CD4-positive, alpha-beta T cell treated with Interleukin-6 for 4 hours (primary cell): ENCODE measurements around the gene ABCG8.
"Not testable (repeated sequence)": the region's sequence is repeated elsewhere in the genome, so short reads cannot be mapped to it uniquely, and the experiment has no call there.

Source experiments
- DNase-seq: peaks from one replicate; pipeline ENCODE4 v3.0.0-alpha.2; 2020; ENCODE audit warnings: mixed read lengths

The ABCG8 gene

GRCh38 chr2:43874776-43875451, 36.1 kb downstream of the ABCG8 start:
- no peak for DNase-seq

GRCh38 chr2:43877782-43878464, 39.2 kb downstream of the ABCG8 start:
- peak; percentile 58 for DNase-seq

DNA sequence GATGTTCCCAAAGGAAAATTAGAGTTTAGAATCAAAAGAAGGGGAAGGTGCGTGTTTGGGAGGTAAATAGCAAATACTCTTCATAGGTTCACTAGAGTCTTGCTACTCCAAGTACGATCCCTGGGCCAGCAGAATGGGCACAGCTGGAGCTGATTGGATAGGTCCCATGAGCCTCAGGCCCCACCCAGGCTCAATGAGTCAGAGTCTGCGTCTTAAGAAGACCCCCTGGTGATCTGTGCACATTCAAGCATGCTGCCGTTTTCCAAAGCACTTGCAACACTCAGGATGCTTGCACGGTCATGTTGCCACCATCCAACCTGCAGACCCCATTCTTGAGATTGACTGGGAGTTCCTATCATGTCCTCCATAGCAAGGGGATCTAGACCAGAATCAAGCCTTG, 40.5 kb downstream of the ABCG8 start:
- no peak for DNase-seq

- no peak for DNase-seq
Observed at GRCh38 chr2:43880471-43880870, 41.7 kb downstream of the ABCG8 start.

GRCh38 chr2:43880952-43881351, 42.2 kb downstream of the ABCG8 start:
- DNase-seq, result no peak

GRCh38 chr2:43882312-43882711, 43.5 kb downstream of the ABCG8 start:
- DNase-seq, result no peak

DNA sequence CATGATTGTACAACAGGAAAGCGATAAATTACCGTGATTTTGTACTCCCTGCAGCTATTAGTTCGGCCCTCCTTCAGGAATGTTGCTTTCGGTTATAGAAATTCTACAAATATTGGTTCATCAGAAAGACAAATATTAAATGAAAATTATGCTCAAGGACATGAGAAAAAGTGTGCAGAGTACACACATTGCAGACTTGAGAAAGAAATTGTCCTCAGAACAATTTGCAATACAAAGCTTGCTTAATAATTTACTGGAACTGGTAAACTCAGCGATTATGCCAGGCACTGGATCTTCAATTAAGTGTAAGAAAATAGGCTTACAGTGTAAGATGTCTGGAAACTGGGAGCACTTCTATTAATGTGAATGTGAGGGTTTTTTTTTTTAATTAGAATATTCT, 45.9 kb downstream of the ABCG8 start:
- DNase-seq, result no peak

GRCh38 chr2:43885132-43885632, 46.4 kb downstream of the ABCG8 start:
- DNase-seq, result no peak

- DNase-seq, result no peak
Observed at GRCh38 chr2:43887176-43887575, 48.4 kb downstream of the ABCG8 start.

DNA sequence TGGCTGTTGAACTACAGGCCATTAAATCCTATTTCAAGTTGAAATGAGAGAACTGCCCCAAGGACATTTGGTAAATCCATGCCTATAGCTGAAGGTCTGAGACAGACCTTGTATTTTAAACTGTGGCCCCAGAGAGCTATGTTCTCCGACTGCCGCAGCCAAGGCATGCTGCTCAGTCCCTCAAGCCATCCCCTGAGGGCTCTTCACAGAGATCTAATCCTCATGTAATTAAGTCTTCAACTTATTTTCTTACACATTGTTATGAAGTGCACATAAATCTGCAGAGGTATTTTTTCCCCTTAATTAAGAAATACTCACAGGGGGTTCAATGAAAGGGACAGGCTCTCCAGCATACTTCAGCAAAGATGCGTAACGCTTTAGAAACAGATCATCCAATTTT, 50.6 kb downstream of the ABCG8 start:
- DNase-seq, result no peak

DNA sequence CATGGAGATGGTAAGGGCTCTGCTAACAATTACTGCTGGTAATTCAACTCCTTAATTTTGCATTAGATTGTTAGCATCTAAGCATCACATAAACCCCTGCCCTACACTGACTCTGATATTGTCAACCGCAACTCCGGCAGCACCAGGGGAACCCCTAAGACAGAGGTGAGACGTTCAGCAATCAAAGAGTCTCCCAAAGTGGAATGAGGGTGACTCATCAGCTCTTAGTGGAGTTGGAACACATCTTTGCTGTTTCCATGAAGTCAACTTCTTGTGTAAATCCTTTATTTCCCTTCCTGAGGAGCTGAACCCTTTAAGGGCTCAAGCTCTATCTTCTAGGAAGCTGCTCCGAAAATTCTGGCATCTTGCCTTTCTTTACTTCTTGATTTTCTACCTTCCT, 52.1 kb downstream of the ABCG8 start:
- DNase-seq, result no peak

- no peak for DNase-seq
Observed at GRCh38 chr2:43894743-43895142, 56.0 kb downstream of the ABCG8 start.

DNA sequence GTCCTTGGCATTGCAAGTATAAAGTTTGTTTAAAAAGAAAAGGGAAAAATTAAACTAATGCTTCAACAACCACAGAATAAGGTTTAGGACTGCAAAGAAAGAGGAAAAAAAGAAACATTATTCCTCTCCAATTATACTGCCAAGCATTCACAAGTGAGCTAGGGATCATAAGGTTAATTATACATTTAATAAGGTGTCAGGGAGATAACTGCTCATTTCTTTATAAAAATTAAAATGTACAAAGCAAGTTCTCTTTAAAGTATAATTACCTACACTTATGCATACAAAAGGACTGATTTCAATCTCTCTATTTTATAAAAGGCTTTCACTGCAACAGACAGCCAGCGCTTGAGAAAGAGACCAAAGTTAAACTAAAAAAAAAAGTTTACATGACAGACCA, 58.1 kb downstream of the ABCG8 start:
- DNase-seq, result no peak

DNA sequence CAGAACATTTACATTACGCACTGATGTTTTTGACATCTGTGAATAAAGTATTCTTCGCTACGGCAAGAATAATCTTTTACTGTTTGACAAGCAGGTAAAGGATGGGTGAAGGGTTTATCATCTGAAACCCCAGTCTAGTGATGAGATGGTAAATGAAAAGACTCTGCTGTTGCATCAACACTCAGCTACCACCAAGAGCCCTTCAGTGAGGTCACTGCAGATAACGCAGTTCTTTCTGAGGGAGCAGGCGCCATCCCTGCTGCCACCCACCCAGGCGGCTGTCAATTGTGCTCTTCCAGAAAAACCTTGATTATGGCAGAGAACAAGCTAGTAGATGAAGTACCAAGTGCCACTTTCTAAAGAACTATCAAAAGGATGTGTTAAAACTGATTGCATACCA, 58.7 kb downstream of the ABCG8 start:
- DNase-seq, result no peak

DNA sequence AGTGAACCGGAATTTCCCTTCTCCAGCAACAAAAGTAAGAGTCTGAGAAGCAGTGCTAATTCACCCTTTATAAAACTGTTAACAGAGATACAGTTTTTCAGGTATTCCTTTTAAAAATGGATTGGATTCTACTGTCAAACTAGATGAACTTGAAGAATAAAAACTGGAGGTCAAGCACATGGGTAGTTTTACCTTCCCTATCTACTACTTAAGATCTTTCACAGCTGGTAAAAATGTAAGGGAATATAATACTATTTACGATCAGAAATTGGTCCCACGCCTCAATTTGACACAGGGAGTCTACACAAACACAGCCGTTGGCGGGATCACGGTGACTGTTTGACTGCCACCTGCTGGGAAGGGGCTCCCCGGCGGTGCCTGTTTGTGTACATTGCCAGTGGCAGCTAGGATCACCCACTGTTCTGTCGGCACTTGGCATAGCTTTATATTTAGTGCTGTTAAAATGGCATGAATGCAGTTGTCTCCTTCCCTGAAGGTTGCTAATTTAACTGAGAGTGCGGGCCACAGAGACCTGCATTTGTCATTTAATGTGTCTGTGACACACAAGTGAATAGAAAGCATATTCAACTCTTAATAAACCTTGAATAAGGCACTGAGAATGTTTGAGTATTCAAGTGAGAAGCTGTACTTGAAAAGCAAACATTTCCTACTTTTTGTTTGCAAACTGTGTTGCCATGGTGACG, 59.5 kb downstream of the ABCG8 start:
- DNase-seq, result no peak

- DNase-seq, result no peak
Observed at GRCh38 chr2:43898838-43899346, 60.1 kb downstream of the ABCG8 start.

GRCh38 chr2:43899589-43899988, 60.8 kb downstream of the ABCG8 start:
- no peak for DNase-seq

DNA sequence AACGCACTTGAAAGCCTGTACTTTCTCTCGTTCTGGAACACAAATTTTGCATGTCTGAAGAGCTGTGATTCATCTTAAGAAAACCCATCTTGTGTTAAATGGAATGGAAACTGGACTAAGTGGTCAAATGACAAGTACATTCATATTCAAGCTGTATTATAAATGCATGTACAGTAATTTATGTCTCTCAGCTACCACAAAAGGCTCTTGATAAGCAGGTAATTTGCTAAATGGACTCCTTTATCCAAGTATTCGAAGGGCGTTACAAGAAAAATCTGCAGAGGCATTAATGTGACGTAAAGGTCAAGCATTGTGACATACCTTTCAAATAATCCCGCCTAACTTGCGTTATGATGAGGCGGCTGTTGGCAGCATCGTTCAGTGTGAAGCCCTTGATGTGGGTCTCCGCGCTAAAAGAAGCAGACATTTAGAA, 66.6 kb downstream of the ABCG8 start:
- DNase-seq, result no peak

DNA sequence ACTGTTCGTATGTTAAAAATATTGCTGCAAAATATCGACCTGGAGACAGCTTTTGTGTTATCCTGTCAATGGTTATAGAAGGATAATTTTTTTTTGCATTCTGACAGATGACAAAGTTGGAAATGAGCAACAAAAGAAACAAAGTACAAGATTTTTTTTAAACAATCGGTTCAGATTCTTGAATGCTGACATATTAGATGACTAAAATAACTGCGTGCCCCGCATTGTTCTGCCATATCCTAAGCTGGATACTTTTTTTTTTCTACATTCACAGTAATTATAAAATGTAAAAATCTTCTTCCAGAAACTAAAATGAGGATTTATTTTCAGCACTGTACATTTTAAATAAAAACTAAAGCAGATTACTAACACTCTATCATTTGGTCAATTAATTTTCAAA, 67.1 kb downstream of the ABCG8 start:
- no peak for DNase-seq

- no peak for DNase-seq
Observed at GRCh38 chr2:43906448-43907109, 67.8 kb downstream of the ABCG8 start.

DNA sequence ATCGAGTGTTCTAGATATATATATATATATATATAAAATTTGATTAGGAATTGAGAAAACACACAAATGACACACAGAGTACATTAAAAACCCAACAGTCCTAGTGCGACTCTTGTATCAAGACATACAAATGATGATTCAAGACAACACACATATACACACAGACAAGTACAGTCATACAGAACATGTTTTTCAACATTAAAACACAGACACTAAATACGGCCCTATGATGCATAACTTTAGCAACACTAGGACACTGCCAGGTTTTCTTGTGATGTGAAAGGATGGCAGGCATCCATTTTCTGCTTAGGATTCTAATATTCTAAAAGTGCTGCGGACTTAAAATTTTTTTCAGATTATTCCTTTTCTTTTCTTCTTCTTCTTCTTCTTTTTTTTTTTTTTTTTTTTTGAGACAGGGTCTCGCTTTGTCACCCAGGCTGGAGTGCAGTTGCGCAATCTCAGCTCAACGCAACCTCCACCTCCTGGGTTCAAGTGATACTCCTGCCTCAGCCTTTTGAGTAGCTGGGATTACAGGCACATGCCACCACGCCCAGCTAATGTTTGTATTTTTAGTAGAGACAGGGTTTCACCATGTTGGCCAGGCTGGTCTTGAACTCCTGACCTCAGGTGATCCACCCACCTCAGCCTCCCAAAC, 72.5 kb downstream of the ABCG8 start:
- not testable (repeated sequence) for DNase-seq

DNA sequence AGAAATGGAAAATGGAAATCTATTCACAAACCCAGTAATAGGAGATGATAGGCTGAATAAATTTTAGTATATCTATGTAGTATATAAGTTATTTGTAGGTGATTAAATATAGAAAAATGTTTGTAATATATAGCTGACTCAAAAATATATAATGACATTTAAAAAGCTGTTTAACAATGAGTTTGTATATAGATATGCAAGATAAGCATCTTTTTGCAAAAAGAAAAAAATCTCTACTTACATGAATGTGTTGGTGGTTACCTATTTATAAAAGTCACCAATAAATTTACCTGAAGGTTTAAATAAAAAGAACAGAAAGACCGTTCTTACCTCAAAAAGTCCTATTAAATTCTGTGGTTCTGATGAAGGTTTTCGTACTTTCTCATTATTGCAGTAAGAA, 85.7 kb downstream of the ABCG8 start:
- DNase-seq, result no peak

DNA sequence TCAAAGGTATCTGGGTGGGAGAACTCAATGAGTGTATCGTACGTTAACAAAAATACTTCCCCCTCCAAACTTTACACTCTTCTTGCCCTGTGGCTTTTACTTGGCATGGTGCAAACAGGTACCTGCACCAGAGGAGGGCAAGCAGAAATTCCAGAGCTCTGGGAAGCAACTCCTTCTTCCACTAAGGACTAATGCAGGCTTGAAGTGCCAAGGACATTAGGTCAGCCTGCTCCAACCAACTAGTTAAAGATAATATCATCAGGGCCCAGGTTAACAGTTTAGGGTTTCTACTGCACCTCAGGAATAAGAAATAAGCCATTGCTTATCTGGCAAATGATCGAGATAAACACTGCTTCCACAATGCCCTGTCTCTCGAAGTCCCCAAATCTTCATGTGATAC, 86.7 kb downstream of the ABCG8 start:
- no peak for DNase-seq
